Type B pancreatic cell (in vitro differentiated cells): ENCODE results near the gene UBE3D. TPM values are rescaled to one million over a fixed set of nuclear protein-coding genes. Genes with fewer than 3 reads are reported as not detected.

Experiments used
- DNase-seq: peaks from one replicate; pipeline ENCODE4 v3.0.0; 2021; ENCODE audit warnings: mixed read lengths; ENCODE audit not compliant: unreplicated experiment; ENCODE audit errors: extremely low spot score
- H3K27ac Mint-ChIP-seq: 2 replicates; pipeline ENCODE4 v1.8.0; 2021; ENCODE audit warnings: mild to moderate bottlenecking, mixed read lengths
- H3K27me3 Mint-ChIP-seq: 2 replicates; pipeline ENCODE4 v1.8.0; 2021; ENCODE audit warnings: mixed read lengths
- H3K36me3 Mint-ChIP-seq: 2 replicates; pipeline ENCODE4 v1.8.0; 2021; ENCODE audit warnings: mixed read lengths
- H3K4me1 Mint-ChIP-seq: one replicate; pipeline ENCODE4 v1.8.0; 2021; ENCODE audit warnings: mixed read lengths; ENCODE audit not compliant: unreplicated experiment
- H3K4me3 Mint-ChIP-seq: 2 replicates; pipeline ENCODE4 v1.8.0; 2021; ENCODE audit warnings: mild to moderate bottlenecking, mixed read lengths
- H3K9me3 Mint-ChIP-seq: 2 replicates; pipeline ENCODE4 v1.8.0; 2021; ENCODE audit warnings: mixed read lengths
- total RNA-seq: library from RNA; stranded (reverse); gene quantifications from 2 replicates; pipeline ENCODE4 v1.2.1, GENCODE V29; 2021; ENCODE audit warnings: low replicate concordance
- TF ChIP-seq, protein P1 (sequence below): fragments of 200-600 bp; sonication (generic); conservative IDR thresholded peaks from 2 replicates; pipeline ENCODE4 v1.5.0; 2021; ENCODE audit warnings: antibody characterized with exemption, mild to moderate bottlenecking

The UBE3D gene
- total RNA-seq, 1 donor from 2014 or later: 20.0 TPM

DNA sequence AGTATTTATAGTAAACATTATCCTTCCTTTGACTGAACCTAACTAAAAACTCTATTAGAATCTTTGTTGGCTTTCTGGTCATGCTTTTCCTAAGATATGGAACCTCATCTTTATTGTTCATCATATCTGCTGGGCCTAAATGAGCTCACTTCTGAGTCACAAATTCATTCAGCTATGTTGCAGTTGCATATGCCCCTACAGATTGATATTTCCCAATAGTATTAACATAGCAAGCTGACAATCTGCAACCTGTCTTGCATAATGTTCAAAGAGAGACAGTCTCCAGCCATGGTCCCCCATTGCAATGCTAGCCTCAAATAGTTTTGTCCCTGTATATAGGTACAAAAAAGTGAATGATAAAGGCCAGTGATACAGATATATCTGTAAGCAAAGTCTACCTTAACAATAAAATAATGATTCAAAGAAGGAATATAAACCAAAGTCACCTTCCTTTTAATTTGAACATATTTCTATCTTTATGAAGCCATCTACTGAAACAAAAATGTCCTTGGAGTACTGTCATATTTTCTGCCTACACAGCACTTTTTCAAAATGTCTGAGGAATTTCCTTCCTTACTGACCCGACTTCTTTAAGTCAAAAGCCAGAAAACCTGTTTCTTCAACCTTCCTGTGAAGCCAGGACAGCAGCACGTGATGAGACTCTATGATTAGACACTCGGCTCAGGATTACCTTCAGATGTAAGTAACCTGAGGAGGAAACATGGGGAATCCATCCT, 140.7 kb downstream of the UBE3D start:
- Mint-ChIP-seq H3K27me3 (no peaks in the 10 kb centered on the region), H3K4me3 (no peak overlapping the region), H3K27ac (no peak overlapping the region), H3K36me3 (peaks cover 13% of the 10 kb centered on the region), H3K4me1 (no peaks in the 10 kb centered on the region), H3K9me3 (peaks cover 8% of the 10 kb centered on the region)
- TF ChIP-seq, protein P1, sequence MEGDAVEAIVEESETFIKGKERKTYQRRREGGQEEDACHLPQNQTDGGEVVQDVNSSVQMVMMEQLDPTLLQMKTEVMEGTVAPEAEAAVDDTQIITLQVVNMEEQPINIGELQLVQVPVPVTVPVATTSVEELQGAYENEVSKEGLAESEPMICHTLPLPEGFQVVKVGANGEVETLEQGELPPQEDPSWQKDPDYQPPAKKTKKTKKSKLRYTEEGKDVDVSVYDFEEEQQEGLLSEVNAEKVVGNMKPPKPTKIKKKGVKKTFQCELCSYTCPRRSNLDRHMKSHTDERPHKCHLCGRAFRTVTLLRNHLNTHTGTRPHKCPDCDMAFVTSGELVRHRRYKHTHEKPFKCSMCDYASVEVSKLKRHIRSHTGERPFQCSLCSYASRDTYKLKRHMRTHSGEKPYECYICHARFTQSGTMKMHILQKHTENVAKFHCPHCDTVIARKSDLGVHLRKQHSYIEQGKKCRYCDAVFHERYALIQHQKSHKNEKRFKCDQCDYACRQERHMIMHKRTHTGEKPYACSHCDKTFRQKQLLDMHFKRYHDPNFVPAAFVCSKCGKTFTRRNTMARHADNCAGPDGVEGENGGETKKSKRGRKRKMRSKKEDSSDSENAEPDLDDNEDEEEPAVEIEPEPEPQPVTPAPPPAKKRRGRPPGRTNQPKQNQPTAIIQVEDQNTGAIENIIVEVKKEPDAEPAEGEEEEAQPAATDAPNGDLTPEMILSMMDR: no peak
- DNase-seq: no peak

DNA sequence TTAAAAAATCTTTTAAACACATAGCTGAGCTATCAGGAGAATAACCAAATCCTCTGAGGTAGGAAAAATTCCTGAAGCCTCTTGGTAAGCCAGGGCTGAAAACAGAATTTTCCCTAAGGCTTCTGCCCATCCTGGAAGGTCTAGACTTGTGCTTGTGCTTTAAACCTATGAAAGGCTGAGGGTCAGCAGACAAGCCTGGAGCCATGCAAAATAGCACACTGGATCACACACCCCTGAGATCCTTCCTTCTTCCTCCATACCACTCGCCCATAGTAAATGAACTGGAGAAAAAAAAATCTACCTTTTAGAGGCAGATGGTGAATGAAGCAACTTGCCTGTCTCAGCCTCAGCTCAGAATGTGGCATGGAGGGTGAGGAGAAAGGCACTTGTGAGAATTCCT, 144.4 kb downstream of the UBE3D start:
- Mint-ChIP-seq H3K27ac (no peak overlapping the region), H3K36me3 (peaks cover 21% of the 10 kb centered on the region), H3K4me3 (no peak overlapping the region), H3K9me3 (peaks cover 4% of the 10 kb centered on the region), H3K4me1 (peaks cover 11% of the 10 kb centered on the region), H3K27me3 (no peaks in the 10 kb centered on the region)
- DNase-seq: no peak
- TF ChIP-seq, protein P1: no peak

DNA sequence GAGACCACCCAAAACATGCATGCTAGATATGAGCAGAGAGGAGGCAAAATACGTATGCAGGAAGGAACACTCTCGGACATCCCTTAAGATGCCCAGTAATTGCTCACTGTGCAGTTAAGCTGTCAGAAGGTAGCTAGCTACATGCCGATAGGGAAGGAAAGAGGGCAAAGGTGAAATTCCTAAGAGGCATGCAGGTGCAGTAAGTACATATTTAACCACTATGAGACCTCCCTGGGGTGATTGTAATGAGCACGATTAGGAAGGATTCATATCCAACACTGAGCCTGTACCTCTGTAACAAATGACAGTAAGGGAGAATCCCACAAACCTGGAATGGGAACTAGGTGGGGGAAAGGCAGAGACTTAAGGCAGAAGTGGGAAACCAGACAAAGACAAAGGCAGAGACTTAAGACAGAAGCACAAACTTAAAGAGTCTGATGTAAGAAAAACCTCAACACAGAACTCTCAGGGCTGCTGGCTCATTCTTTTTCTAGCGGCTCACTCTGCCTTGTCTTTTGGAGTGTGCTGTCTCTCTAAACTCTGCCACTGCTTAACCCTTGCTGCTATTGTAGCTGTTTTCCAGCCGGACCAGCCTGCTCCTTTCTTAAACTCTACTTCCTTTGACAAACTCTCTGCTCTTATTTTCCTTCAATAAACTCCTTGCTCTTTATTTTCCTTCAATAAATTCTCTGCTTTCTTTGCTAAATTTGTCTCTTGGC, 148.1 kb downstream of the UBE3D start:
- Mint-ChIP-seq H3K4me1 (peaks cover 11% of the 10 kb centered on the region), H3K9me3 (peaks cover under 1% of the 10 kb centered on the region), H3K36me3 (peaks cover 15% of the 10 kb centered on the region), H3K4me3 (no peak overlapping the region), H3K27ac (peak overlapping the region; percentile 34), H3K27me3 (no peaks in the 10 kb centered on the region)
- DNase-seq: no peak
- TF ChIP-seq, protein P1: no peak

DNA sequence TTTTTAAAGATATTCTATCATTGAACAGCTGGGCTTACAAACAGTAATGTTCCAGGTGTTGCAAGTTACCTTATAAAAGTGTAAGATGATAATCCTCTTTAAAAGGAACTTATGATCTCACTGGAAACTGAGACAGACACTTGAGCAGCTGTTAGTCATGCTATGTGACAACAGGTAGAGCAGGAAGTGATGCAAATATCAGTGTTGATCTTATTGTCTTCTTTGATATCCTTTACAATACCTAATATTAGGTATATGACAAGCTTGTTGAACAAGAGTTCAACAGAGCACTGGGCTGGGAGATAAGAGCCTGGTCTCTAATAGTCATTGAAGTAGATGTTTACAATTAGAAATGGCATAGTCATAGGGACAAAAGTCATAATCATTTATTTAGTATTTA, 150.0 kb downstream of the UBE3D start:
- no peak for DNase-seq
- Mint-ChIP-seq H3K4me3 (no peak overlapping the region), H3K4me1 (peaks cover 27% of the 10 kb centered on the region), H3K36me3 (peaks cover 13% of the 10 kb centered on the region), H3K27me3 (no peaks in the 10 kb centered on the region), H3K9me3 (no peaks in the 10 kb centered on the region), H3K27ac (no peak overlapping the region)
- TF ChIP-seq, protein P1: no peak

DNA sequence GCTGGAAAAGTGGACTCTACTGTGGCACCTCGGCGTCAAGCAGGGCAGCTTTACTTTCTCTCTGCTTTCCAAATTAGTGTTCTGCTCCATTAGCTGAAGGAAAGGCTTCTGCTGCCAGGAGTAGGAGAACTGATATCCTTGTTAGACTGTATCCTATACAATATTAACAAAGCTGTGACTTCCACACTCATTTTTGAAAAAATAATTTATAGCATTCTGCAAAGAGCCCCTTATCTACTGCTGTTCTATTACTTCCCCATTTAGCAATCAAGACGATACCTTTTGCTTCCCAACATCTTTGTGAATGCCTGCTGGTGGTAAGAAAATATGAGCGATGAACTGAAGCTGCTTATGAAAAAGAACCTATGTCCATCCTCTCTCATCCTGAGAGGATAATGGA, 151.1 kb downstream of the UBE3D start:
- TF ChIP-seq, protein P1: no peak
- no peak overlapping the region for H3K4me3 Mint-ChIP-seq
- DNase-seq: no peak
- H3K9me3 Mint-ChIP-seq: no peaks in the 10 kb centered on the region
- no peaks in the 10 kb centered on the region for H3K27me3 Mint-ChIP-seq
- H3K4me1 Mint-ChIP-seq: peaks cover 39% of the 10 kb centered on the region
- H3K27ac Mint-ChIP-seq: no peak overlapping the region
- H3K36me3 Mint-ChIP-seq: peaks cover 13% of the 10 kb centered on the region
